ENCODE measurements around the gene FSTL5. TPM values are rescaled to one million over a fixed set of nuclear protein-coding genes. Genes with fewer than 3 reads are reported as not detected.

Gene FSTL5
- total RNA-seq, 4 donors from 2014 or later = 0.33 to 0.52 (median 0.40) TPM

GRCh38 chr4:161655148-161655547, 508.7 kb downstream of the FSTL5 start:
- Histone ChIP-seq H3K27ac (replicated peaks in 1 of 4) (no peak overlapping the region), H3K27me3 (no peaks in the 10 kb centered on the region), H3K4me3 (no peak overlapping the region), H3K4me1 (no peaks in the 10 kb centered on the region), H3K36me3 (no peaks in the 10 kb centered on the region), H3K9me3 (no peaks in the 10 kb centered on the region)
- no peak for TF ChIP-seq EP300 (IDR thresholded peaks at IDR 0.05)
- TF ChIP-seq POLR2A (IDR thresholded peaks at IDR 0.05; ENCODE audit: low read depth) = no peak
- WGBS = 92% methylated on average over 2 of the region's 2 CpGs
- DNase-seq (ENCODE audit: extremely low spot score) = no peak
- intact Hi-C loops (cut with DNase I) = no loop called here

- WGBS = 97% methylated on average over 1 of the region's 1 CpG
- H3K36me3 ChIP-seq = no peaks in the 10 kb centered on the region
- intact Hi-C loops (cut with DNase I) = no loop called here
- TF ChIP-seq POLR2A (IDR thresholded peaks at IDR 0.05; ENCODE audit: low read depth) (no peak), POLR2AphosphoS5 (IDR thresholded peaks at IDR 0.05) (no peak), CTCF (IDR thresholded peaks at IDR 0.05) (no peak), EP300 (IDR thresholded peaks at IDR 0.05) (no peak)
- H3K27me3 ChIP-seq = no peaks in the 10 kb centered on the region
- no peaks in the 10 kb centered on the region for H3K4me1 ChIP-seq
- no peak for DNase-seq (ENCODE audit: extremely low spot score)
- no peak overlapping the region for H3K27ac ChIP-seq (replicated peaks in 1 of 4)
- H3K4me3 ChIP-seq = no peak overlapping the region
- peaks cover 0 to 4% (median 0%) of the 10 kb centered on the region in 4 donors for H3K9me3 ChIP-seq
These were observed 510.1 kb downstream of the FSTL5 start for GRCh38 chr4:161653697-161654096.

GRCh38 chr4:161651586-161651985, 512.2 kb downstream of the FSTL5 start:
- no peaks in the 10 kb centered on the region for H3K4me1 ChIP-seq
- H3K27me3 ChIP-seq = no peaks in the 10 kb centered on the region
- no peak overlapping the region for H3K27ac ChIP-seq (replicated peaks in 1 of 4)
- no peak overlapping the region for H3K4me3 ChIP-seq
- no peak for TF ChIP-seq POLR2AphosphoS5 (IDR thresholded peaks at IDR 0.05)
- no peak for TF ChIP-seq POLR2A (IDR thresholded peaks at IDR 0.05; ENCODE audit: low read depth)
- TF ChIP-seq EP300 (IDR thresholded peaks at IDR 0.05) = no peak
- no peak for TF ChIP-seq CTCF (IDR thresholded peaks at IDR 0.05)
- H3K36me3 ChIP-seq = no peaks in the 10 kb centered on the region
- no peak for DNase-seq (ENCODE audit: extremely low spot score)
- WGBS = 72% methylated on average over 2 of the region's 2 CpGs
- peaks cover 0 to 9% (median 2%) of the 10 kb centered on the region in 4 donors for H3K9me3 ChIP-seq
- intact Hi-C loops (cut with DNase I) = no loop called here

- intact Hi-C loops (cut with DNase I) = no loop called here
- WGBS = 72% methylated on average over 5 of the region's 5 CpGs
- no peak overlapping the region for H3K27ac ChIP-seq (replicated peaks in 1 of 4)
- H3K4me3 ChIP-seq = no peak overlapping the region
- TF ChIP-seq CTCF (IDR thresholded peaks at IDR 0.05) = no peak
- TF ChIP-seq EP300 (IDR thresholded peaks at IDR 0.05) = no peak
- no peak for TF ChIP-seq POLR2AphosphoS5 (IDR thresholded peaks at IDR 0.05)
- TF ChIP-seq POLR2A (IDR thresholded peaks at IDR 0.05; ENCODE audit: low read depth) = no peak
- H3K9me3 ChIP-seq = peaks cover 0 to 9% (median 2%) of the 10 kb centered on the region in 4 donors
- no peak for DNase-seq (ENCODE audit: extremely low spot score)
- no peaks in the 10 kb centered on the region for H3K36me3 ChIP-seq
- H3K4me1 ChIP-seq = no peaks in the 10 kb centered on the region
- no peaks in the 10 kb centered on the region for H3K27me3 ChIP-seq
These were observed 513.0 kb downstream of the FSTL5 start for GRCh38 chr4:161650812-161651211.

- Histone ChIP-seq H3K27ac (replicated peaks in 1 of 4) (no peak overlapping the region), H3K27me3 (no peaks in the 10 kb centered on the region), H3K4me3 (no peak overlapping the region), H3K9me3 (peaks cover 0 to 9% (median 2%) of the 10 kb centered on the region in 4 donors), H3K4me1 (no peaks in the 10 kb centered on the region), H3K36me3 (no peaks in the 10 kb centered on the region)
- DNase-seq (ENCODE audit: extremely low spot score) = no peak
- intact Hi-C loops (cut with DNase I) = no loop called here
- 92% methylated on average over 5 of the region's 12 CpGs for WGBS
- TF ChIP-seq EP300 (IDR thresholded peaks at IDR 0.05) = no peak
- no peak for TF ChIP-seq CTCF (IDR thresholded peaks at IDR 0.05)
- TF ChIP-seq POLR2AphosphoS5 (IDR thresholded peaks at IDR 0.05) = no peak
These were observed 516.0 kb downstream of the FSTL5 start for GRCh38 chr4:161647757-161648156.
